H9 (cell line): Measurements from ENCODE around the gene SPINT2. TPM values are rescaled to one million over a fixed set of nuclear protein-coding genes. Genes with fewer than 3 reads are reported as not detected.

Experiments used
- DNase-seq: peaks from one replicate; pipeline ENCODE4 v3.0.0-alpha.2; 2017
- H2AFZ ChIP-seq: one replicate; pipeline ENCODE4 v1.6.1; 2013; ENCODE audit warnings: mild to moderate bottlenecking, low read length, control low read depth, moderate library complexity
- H2AK5ac ChIP-seq: 2 replicates; pipeline ENCODE4 v1.6.1; 2013; ENCODE audit warnings: low read length, control low read depth, mixed read lengths; ENCODE audit not compliant: insufficient read length
- H2BK120ac ChIP-seq: one replicate; pipeline ENCODE4 v1.6.1; 2013; ENCODE audit warnings: low read depth, mild to moderate bottlenecking, low read length, control low read depth, inconsistent platforms; ENCODE audit not compliant: poor library complexity, severe bottlenecking
- H2BK12ac ChIP-seq: 2 replicates; pipeline ENCODE4 v1.6.1; 2013; ENCODE audit warnings: low read length, control low read depth, mixed read lengths, low read depth; ENCODE audit not compliant: insufficient read length
- H2BK15ac ChIP-seq: 2 replicates; pipeline ENCODE4 v1.6.1; 2013; ENCODE audit warnings: low read depth, low read length, control low read depth
- H2BK20ac ChIP-seq: one replicate; pipeline ENCODE4 v1.6.1; 2013; ENCODE audit warnings: low read depth, mild to moderate bottlenecking, low read length, control low read depth, inconsistent platforms; ENCODE audit not compliant: poor library complexity, severe bottlenecking
- H2BK5ac ChIP-seq: 2 replicates; pipeline ENCODE4 v1.6.1; 2013; ENCODE audit warnings: low read length, control low read depth, mixed read lengths; ENCODE audit not compliant: insufficient read length
- H3K14ac ChIP-seq: 2 replicates; pipeline ENCODE4 v1.6.1; 2013; ENCODE audit warnings: low read length, control low read depth; ENCODE audit not compliant: insufficient read depth
- H3K18ac ChIP-seq: 2 replicates; pipeline ENCODE4 v1.6.1; 2013; ENCODE audit warnings: low read depth, mild to moderate bottlenecking, mixed read lengths, low read length, control low read depth; ENCODE audit not compliant: insufficient read length
- H3K23ac ChIP-seq: 2 replicates; pipeline ENCODE4 v1.6.1; 2013; ENCODE audit warnings: low read length, control low read depth, mixed read lengths, low read depth; ENCODE audit not compliant: insufficient read length
- H3K23me2 ChIP-seq: 2 replicates; pipeline ENCODE4 v1.6.1; 2013; ENCODE audit warnings: low read depth, mild to moderate bottlenecking, mixed read lengths, low read length, control low read depth; ENCODE audit not compliant: insufficient read length, poor library complexity, severe bottlenecking
- H3K27ac ChIP-seq: 2 replicates; pipeline ENCODE4 v1.5.1; 2013; ENCODE audit warnings: low read length, control low read depth, mixed read lengths, low read depth; ENCODE audit not compliant: insufficient read length
- H3K27me3 ChIP-seq: 2 replicates; pipeline ENCODE4 v1.6.1; 2013; ENCODE audit warnings: low read length, control low read depth, inconsistent platforms; ENCODE audit not compliant: insufficient read depth
- H3K4ac ChIP-seq: 2 replicates; pipeline ENCODE4 v1.6.1; 2013; ENCODE audit warnings: low read depth, mild to moderate bottlenecking, control low read depth, inconsistent platforms, low read length, moderate library complexity
- H3K4me1 ChIP-seq: 2 replicates; pipeline ENCODE4 v1.6.1; 2013; ENCODE audit warnings: low read length, control low read depth, inconsistent platforms; ENCODE audit not compliant: insufficient read depth
- H3K4me2 ChIP-seq: 2 replicates; pipeline ENCODE4 v1.6.1; 2013; ENCODE audit warnings: low read length, control low read depth, mixed read lengths; ENCODE audit not compliant: insufficient read length, insufficient read depth
- H3K56ac ChIP-seq: 2 replicates; pipeline ENCODE4 v1.6.1; 2013; ENCODE audit warnings: low read depth, mild to moderate bottlenecking, mixed read lengths, low read length, control low read depth; ENCODE audit not compliant: insufficient read length
- H3K79me1 ChIP-seq: 2 replicates; pipeline ENCODE4 v1.6.1; 2013; ENCODE audit warnings: low read depth, mild to moderate bottlenecking, moderate library complexity, low read length, control low read depth, inconsistent platforms; ENCODE audit not compliant: insufficient read depth, poor library complexity, severe bottlenecking
- H3K79me2 ChIP-seq: 2 replicates; pipeline ENCODE4 v1.6.1; 2013; ENCODE audit warnings: low read length, control low read depth, inconsistent platforms; ENCODE audit not compliant: insufficient read depth
- H3K9ac ChIP-seq: 2 replicates; pipeline ENCODE4 v1.6.1; 2013; ENCODE audit warnings: low read length, control low read depth, mixed read lengths; ENCODE audit not compliant: insufficient read length; ENCODE audit errors: extremely low read depth
- H3K9me3 ChIP-seq: one replicate; pipeline ENCODE4 v1.6.1; 2013; ENCODE audit warnings: low read depth, low read length, inconsistent platforms; ENCODE audit not compliant: control insufficient read depth
- H3T11ph ChIP-seq: one replicate; pipeline ENCODE4 v1.6.1; 2013; ENCODE audit warnings: mild to moderate bottlenecking, low read length, control low read depth, inconsistent platforms
- H4K20me1 ChIP-seq: one replicate; pipeline ENCODE4 v1.6.1; 2013; ENCODE audit not compliant: control insufficient read depth, insufficient read length, insufficient read depth
- H4K5ac ChIP-seq: 2 replicates; pipeline ENCODE4 v1.6.1; 2013; ENCODE audit warnings: low read depth, mild to moderate bottlenecking, mixed read lengths, low read length, control low read depth; ENCODE audit not compliant: insufficient read length
- H4K8ac ChIP-seq: replicated peaks from 2 replicates; pipeline ENCODE4 v1.6.1; 2013; ENCODE audit warnings: low read length, control low read depth, mixed read lengths, low read depth; ENCODE audit not compliant: insufficient read length
- H4K91ac ChIP-seq: 2 replicates; pipeline ENCODE4 v1.6.1; 2013; ENCODE audit warnings: low read depth, mild to moderate bottlenecking, moderate library complexity, mixed read lengths, low read length, control low read depth; ENCODE audit not compliant: insufficient read length
- H3K27ac Mint-ChIP-seq, 3 experiments: 2 replicates in 2 of 3; 3 replicates in 1 of 3; pipeline ENCODE4 v1.8.0; 2020 to 2021; ENCODE audit warnings: mixed read lengths in 3 of 3, mild to moderate bottlenecking in 1 of 3, moderate library complexity in 1 of 3
- H3K27me3 Mint-ChIP-seq: 2 replicates; pipeline ENCODE4 v1.8.0; 2021; ENCODE audit warnings: low read depth, mild to moderate bottlenecking, moderate library complexity, mixed read lengths
- H3K36me3 Mint-ChIP-seq, 3 experiments: 2 replicates in 2 of 3; 3 replicates in 1 of 3; pipeline ENCODE4 v1.8.0; 2020 to 2021; ENCODE audit warnings: low read depth in 3 of 3, mixed read lengths in 3 of 3; ENCODE audit not compliant: insufficient read depth in 1 of 3
- H3K4me1 Mint-ChIP-seq, 2 experiments: 2 replicates each; pipeline ENCODE4 v1.8.0; 2020; ENCODE audit warnings: mixed read lengths in 2 of 2
- H3K4me3 Mint-ChIP-seq, 2 experiments: 2 replicates in 1 of 2; 3 replicates in 1 of 2; pipeline ENCODE4 v1.8.0; 2020 to 2021; ENCODE audit warnings: mild to moderate bottlenecking in 2 of 2, mixed read lengths in 2 of 2, moderate library complexity in 1 of 2
- H3K9me3 Mint-ChIP-seq, 2 experiments: 2 replicates in 1 of 2; 3 replicates in 1 of 2; pipeline ENCODE4 v1.8.0; 2020; ENCODE audit warnings: mild to moderate bottlenecking in 2 of 2, mixed read lengths in 2 of 2, moderate library complexity in 1 of 2
- CTCF ChIP-seq: fragments of 200-600 bp; sonication (generic); conservative IDR thresholded peaks from 3 replicates; pipeline ENCODE4 v1.8.0; 2021; ENCODE audit warnings: antibody characterized with exemption, mild to moderate bottlenecking
- WGBS: extraction: QIAGEN DNeasy Blood & Tissue Kit; methylation state at CpG from one replicate; pipeline ENCODE4 v1.1.7; 2013; ENCODE audit warnings: missing lambda C conversion rate, low lambda C conversion rate, mixed read lengths; ENCODE audit not compliant: insufficient read length; ENCODE audit errors: extremely low coverage; 5-methylcytosine and 5-hydroxymethylcytosine counted together
- total RNA-seq: library from RNA; stranded (reverse); gene quantifications from 2 replicates; pipeline ENCODE4 v1.2.1, GENCODE V29; 2021

The SPINT2 gene
- total RNA-seq, 1 experiment from 2014 or later, result 283 TPM

GRCh38 chr19:38335949-38336637 lies 71.7 kb downstream of the SPINT2 start:
- Histone ChIP-seq H2BK12ac (no peak overlapping the region), H2BK5ac (no peak overlapping the region), H3K27ac (no peak overlapping the region), H3K23ac (no peak overlapping the region), H2BK20ac (no peak overlapping the region), H3K79me2 (no peaks in the 10 kb centered on the region), H3K79me1 (no peaks in the 10 kb centered on the region), H4K91ac (no peak overlapping the region), H3K4ac (no peak overlapping the region), H4K20me1 (no peaks in the 10 kb centered on the region), H3K23me2 (peaks cover 13% of the 10 kb centered on the region), H3K56ac (no peak overlapping the region), H3T11ph (no peak overlapping the region), H3K27me3 (no peaks in the 10 kb centered on the region), H3K9me3 (no peaks in the 10 kb centered on the region), H3K9ac (no peak overlapping the region), H3K4me1 (peaks cover 3% of the 10 kb centered on the region; the same call in 1 of the 2 replicates), H2BK15ac (no peak overlapping the region), H3K14ac (no peak overlapping the region), H4K8ac (no peak overlapping the region), H2AFZ (peak overlapping the region; percentile 22), H3K18ac (no peak overlapping the region), H2AK5ac (no peak overlapping the region), H3K4me2 (peak overlapping the region; percentile 97), H4K5ac (no peak overlapping the region), H2BK120ac (no peak overlapping the region)
- peaks cover 12 to 14% of the 10 kb centered on the region in 2 experiments for H3K4me1 Mint-ChIP-seq
- H3K4me3 Mint-ChIP-seq, result peak overlapping the region; percentile 87 to 96
- no peaks in the 10 kb centered on the region; a peak in 1 of 7 replicates for H3K36me3 Mint-ChIP-seq
- DNase-seq, result peak; percentile 98
- no peak for TF ChIP-seq CTCF
- H3K9me3 Mint-ChIP-seq, result no peaks in the 10 kb centered on the region
- H3K27ac Mint-ChIP-seq, result peak overlapping the region; percentile 10 to 92 (median 88); a peak in 6 of 7 replicates
- H3K27me3 Mint-ChIP-seq, result no peaks in the 10 kb centered on the region; the same call in none of the 2 replicates
- no CpG with 5 or more reads among the region's 52 CpGs for WGBS
